Pancreas (tissue), 10 donors: ENCODE results near the gene LMAN1L. TPM values are rescaled to one million over a fixed set of nuclear protein-coding genes. Genes with fewer than 3 reads are reported as not detected.
A peak's percentile ranks its signal among the peaks of the same experiment; 100 is the strongest.

Experiments used
- ATAC-seq, 4 donors: fragments of 200-7000 bp; cut with Tn5 transposase; one replicate each; pipeline versions ENCODE4 v1.8.0 to v1.9.1; 2020; ENCODE audit warnings: mild to moderate bottlenecking in 4 of 4, moderate library complexity in 4 of 4
- DNase-seq, 6 donors: peaks; one replicate each; pipeline ENCODE4 v3.0.0-alpha.2; 2020
- FAIRE-seq: peaks from 2 replicates; lab custom pipeline; 2012; peaks lifted over from hg19 to GRCh38; lab: Jason Lieb, UNC
- H3K27ac ChIP-seq, 4 donors: fragments of 200-600 bp; sonication (generic); 1 replicate in 3 of 4; 2 replicates in 1 of 4; pipeline versions ENCODE4 v1.5.0 to v1.8.0; 2020
- H3K27me3 ChIP-seq, 4 donors: fragments of 200-600 bp; one replicate each; pipeline ENCODE4 v1.8.0; 2021
- H3K36me3 ChIP-seq, 3 donors: fragments of 200-600 bp; sonication (generic) in 1 of 3; one replicate each; pipeline versions ENCODE4 v1.5.0 to v1.8.0; 2020 to 2021
- H3K4me1 ChIP-seq, 3 donors: fragments of 200-600 bp; one replicate each; pipeline ENCODE4 v1.8.0; 2021
- H3K4me3 ChIP-seq, 4 donors: fragments of 200-600 bp; sonication (generic) in 2 of 4; one replicate each; pipeline versions ENCODE4 v1.5.0 to v1.8.0; 2020 to 2021
- H3K9me3 ChIP-seq, 4 donors: fragments of 200-600 bp; one replicate each; pipeline ENCODE4 v1.8.0; 2021
- CTCF ChIP-seq, 4 donors: fragments of 200-600 bp; sonication (generic) in 3 of 4; IDR thresholded peaks; one replicate each; pipeline versions ENCODE4 v1.5.0 to v1.8.0; 2021; ENCODE audit warnings: antibody characterized with exemption in 4 of 4
- WGBS, 2 donors: extraction: QIAGEN DNeasy Blood & Tissue Kit; methylation state at CpG; one replicate each; pipeline ENCODE4 v1.1.7; 2013; 5-methylcytosine and 5-hydroxymethylcytosine counted together
- intact Hi-C, 3 donors: fragments of 100-400 bp; cut with DNase I; formaldehyde crosslinking; loops; one replicate each; pipeline versions ENCODE4 v1.11.1 to v1.14.2; 2022
- polyA plus RNA-seq, 2 donors: library from polyadenylated mRNA; stranded (reverse); fragments of 200-250 nt; gene quantifications; one replicate each; pipeline ENCODE4 v1.2.3, GENCODE V29; 2013
- total RNA-seq, 6 donors: library from RNA; stranded (reverse); fragmentation: NEBNext Ultra II Directional in 4 of 6; extraction: Animal tissue kit (Norgen Biotek cat#: 25700) in 4 of 6; gene quantifications; one replicate each; pipeline versions ENCODE4 v1.2.1 to v1.2.4, GENCODE V29; 2021 to 2023
- donor health status: healthy with polysubstance abuse.
- donor health status: DM: no; HTN: no; CAD: no; lungs with moderate emphysema.
- donor health status: DM: no; HTN: no; CAD: no.
- donor health status: control.
- donor health status: control.
- donor health status: Bipolar disorder and iron deficiency.
- donor health status: DM: yes; HTN: yes; CAD: no.
- donor health status: DM: no; HTN: no; CAD: no.
- donor health status: DM: no; HTN: no; CAD: no.
- donor health status: DM: yes; HTN: yes; CAD: no.

The LMAN1L gene
- total and polyA plus RNA-seq, 8 donors: 0.14 TPM; not detected in 7

GRCh38 chr15:74839526-74840395, 27.1 kb downstream of the LMAN1L start:
- no peak overlapping the region for H3K27ac ChIP-seq
- no peak for DNase-seq
- H3K4me3 ChIP-seq: no peak overlapping the region
- intact Hi-C loops: loop anchor here in 1 of 3 donors (5.0 kb wide), 1 partner anchor 57 kb away; the partner anchor contains the start of gene CSK
- WGBS, 2 donors: 90% methylated on average over 31 of the region's 31 CpGs
- no peak for FAIRE-seq
- ATAC-seq: no peak
- H3K27me3 ChIP-seq: no peaks in the 10 kb centered on the region
- no peak for TF ChIP-seq CTCF (IDR thresholded peaks at IDR 0.05)
- peaks cover 4 to 6% (median 5%) of the 10 kb centered on the region in 3 donors for H3K4me1 ChIP-seq
- H3K36me3 ChIP-seq: no peaks in the 10 kb centered on the region
- H3K9me3 ChIP-seq: no peaks in the 10 kb centered on the region

- H3K36me3 ChIP-seq: no peaks in the 10 kb centered on the region
- H3K9me3 ChIP-seq: no peaks in the 10 kb centered on the region
- TF ChIP-seq CTCF (IDR thresholded peaks at IDR 0.05): no peak
- intact Hi-C loops: no loop called here
- H3K4me1 ChIP-seq: peaks cover 4 to 6% (median 5%) of the 10 kb centered on the region in 3 donors
- no peaks in the 10 kb centered on the region for H3K27me3 ChIP-seq
- 84 to 85% methylated on average over 9 of the region's 9 CpGs for WGBS, 2 donors
- DNase-seq (no peak), FAIRE-seq (no peak), ATAC-seq (no peak)
- no peak overlapping the region for H3K27ac ChIP-seq
- no peak overlapping the region for H3K4me3 ChIP-seq
These were observed 28.5 kb downstream of the LMAN1L start for GRCh38 chr15:74840851-74841775.

GRCh38 chr15:74841891-74842373, 29.3 kb downstream of the LMAN1L start:
- Histone ChIP-seq H3K4me1 (peaks cover 4 to 6% (median 5%) of the 10 kb centered on the region in 3 donors), H3K9me3 (no peaks in the 10 kb centered on the region), H3K36me3 (no peaks in the 10 kb centered on the region), H3K4me3 (peak overlapping the region in 3 of 4 donors; percentile 95 to 98 (median 97)), H3K27ac (no peak overlapping the region), H3K27me3 (no peaks in the 10 kb centered on the region)
- ATAC-seq (no peak), FAIRE-seq (no peak), DNase-seq (no peak)
- intact Hi-C loops: no loop called here
- TF ChIP-seq CTCF (IDR thresholded peaks at IDR 0.05): no peak
- WGBS, 2 donors: 63 to 65% methylated on average over 14 of the region's 14 CpGs

GRCh38 chr15:74842581-74843444, 30.2 kb downstream of the LMAN1L start, which contains the start of gene ULK3:
ULK3 (minus strand) TSS chr15:74843156; CDS start chr15:74843105, 51 bp downstream.
- ATAC-seq (peak; percentile 93 to 95 (median 94)), DNase-seq (peak; percentile 86 to 96 (median 91)), FAIRE-seq (no peak)
- Histone ChIP-seq H3K36me3 (peaks cover 0 to 6% (median 0%) of the 10 kb centered on the region in 3 donors), H3K27me3 (no peaks in the 10 kb centered on the region), H3K27ac (peak within 1 kb of the TSS; percentile 76 to 82 (median 78)), H3K4me1 (peaks cover 4 to 6% (median 5%) of the 10 kb centered on the region in 3 donors), H3K9me3 (no peaks in the 10 kb centered on the region), H3K4me3 (peak within 1 kb of the TSS; percentile 88 to 98 (median 96))
- WGBS, 2 donors: 0 to 1% methylated on average over 55 to 84 of the region's 84 CpGs
- TF ChIP-seq CTCF (IDR thresholded peaks at IDR 0.05): peak; percentile 79 to 89 (median 84)
- intact Hi-C loops: no loop called here
